ENCODE results near the gene KCNQ1.

DNA sequence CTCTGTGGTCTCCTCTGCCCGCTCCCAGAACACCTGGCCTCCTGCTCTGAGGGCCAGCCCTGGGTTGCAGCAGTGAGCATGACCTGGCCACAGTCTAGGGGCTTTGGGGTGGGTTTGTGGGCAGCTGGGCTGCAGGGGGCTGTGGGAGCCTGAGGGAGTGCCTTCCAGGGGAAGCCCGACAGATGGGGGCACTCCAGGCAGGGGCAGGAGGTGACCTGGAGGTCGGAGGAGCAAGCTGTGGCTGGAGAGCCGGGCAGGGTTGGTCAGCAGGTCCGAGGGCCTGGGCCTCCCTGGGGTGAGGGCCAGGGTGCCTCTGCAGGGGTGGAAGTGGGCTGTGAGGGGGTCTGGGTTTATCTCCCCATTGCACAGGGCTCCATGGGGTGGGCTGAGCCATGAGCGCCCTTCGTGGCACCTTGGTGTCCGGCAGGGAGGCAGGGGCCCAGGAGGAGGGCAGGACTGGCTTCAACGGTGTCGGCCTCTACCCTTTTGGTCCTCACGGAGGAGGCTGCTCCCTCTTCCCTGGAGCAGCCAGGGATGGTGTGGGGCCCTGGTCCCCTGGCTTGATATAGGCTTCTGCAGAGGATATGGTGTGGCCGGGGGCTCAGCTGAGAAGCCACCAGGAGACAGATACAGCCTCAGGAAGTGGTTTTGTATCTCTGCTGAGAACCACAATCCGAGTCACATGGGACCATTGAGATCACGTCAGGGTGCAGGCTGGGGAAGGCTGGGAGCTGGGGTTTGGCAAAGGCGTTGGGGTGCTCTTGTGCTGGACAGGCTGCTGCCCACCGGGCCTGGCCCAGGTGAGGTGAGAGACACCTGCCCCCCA lies 22.3 kb downstream of the KCNQ1 start:
- TF ChIP-seq, protein P1, sequence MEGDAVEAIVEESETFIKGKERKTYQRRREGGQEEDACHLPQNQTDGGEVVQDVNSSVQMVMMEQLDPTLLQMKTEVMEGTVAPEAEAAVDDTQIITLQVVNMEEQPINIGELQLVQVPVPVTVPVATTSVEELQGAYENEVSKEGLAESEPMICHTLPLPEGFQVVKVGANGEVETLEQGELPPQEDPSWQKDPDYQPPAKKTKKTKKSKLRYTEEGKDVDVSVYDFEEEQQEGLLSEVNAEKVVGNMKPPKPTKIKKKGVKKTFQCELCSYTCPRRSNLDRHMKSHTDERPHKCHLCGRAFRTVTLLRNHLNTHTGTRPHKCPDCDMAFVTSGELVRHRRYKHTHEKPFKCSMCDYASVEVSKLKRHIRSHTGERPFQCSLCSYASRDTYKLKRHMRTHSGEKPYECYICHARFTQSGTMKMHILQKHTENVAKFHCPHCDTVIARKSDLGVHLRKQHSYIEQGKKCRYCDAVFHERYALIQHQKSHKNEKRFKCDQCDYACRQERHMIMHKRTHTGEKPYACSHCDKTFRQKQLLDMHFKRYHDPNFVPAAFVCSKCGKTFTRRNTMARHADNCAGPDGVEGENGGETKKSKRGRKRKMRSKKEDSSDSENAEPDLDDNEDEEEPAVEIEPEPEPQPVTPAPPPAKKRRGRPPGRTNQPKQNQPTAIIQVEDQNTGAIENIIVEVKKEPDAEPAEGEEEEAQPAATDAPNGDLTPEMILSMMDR (IDR thresholded peaks at IDR 0.05; ENCODE audit: low read length): no peak
- no peak for TF ChIP-seq EZH2 (IDR thresholded peaks at IDR 0.05; ENCODE audit: borderline replicate concordance, low read length)
